ENCODE results near the gene MAP6.

The MAP6 gene

GRCh38 chr11:75663808-75664207 lies 5.0 kb downstream of the MAP6 start:
- H3K27me3 ChIP-seq (ENCODE audit: insufficient read depth, low read length) = no peaks in the 10 kb centered on the region

GRCh38 chr11:75659836-75660235 lies 9.0 kb downstream of the MAP6 start:
- H2AFZ ChIP-seq (ENCODE audit: low read length) = no peak overlapping the region
- TF ChIP-seq EZH2 (IDR thresholded peaks at IDR 0.05; ENCODE audit: borderline replicate concordance, low read length) = no peak
- no peak for TF ChIP-seq CTCF (IDR thresholded peaks at IDR 0.05; ENCODE audit: low read length)
- no peak overlapping the region for H3K9ac ChIP-seq (ENCODE audit: low read length)
- no peak overlapping the region for H3K27ac ChIP-seq (ENCODE audit: low read depth, low read length, poor library complexity, severe bottlenecking)
- H3K79me2 ChIP-seq (ENCODE audit: insufficient read depth, low read length) = no peaks in the 10 kb centered on the region
- H4K20me1 ChIP-seq (ENCODE audit: insufficient read depth, low read length) = no peaks in the 10 kb centered on the region
- H3K4me1 ChIP-seq (ENCODE audit: insufficient read depth, low read length, severe bottlenecking) = no peaks in the 10 kb centered on the region
- H3K9me3 ChIP-seq (ENCODE audit: low read length) = no peaks in the 10 kb centered on the region
- H3F3A ChIP-seq (ENCODE audit: insufficient read depth, low read length) = no peaks in the 10 kb centered on the region
- no peaks in the 10 kb centered on the region for H3K9me2 ChIP-seq (ENCODE audit: low read depth, low read length)
- no peaks in the 10 kb centered on the region for H3K36me3 ChIP-seq (ENCODE audit: insufficient read depth, low read length)
- H3K4me3 ChIP-seq (ENCODE audit: low read depth, low read length, poor library complexity, severe bottlenecking) = no peak overlapping the region
- H3K27me3 ChIP-seq (ENCODE audit: insufficient read depth, low read length) = no peaks in the 10 kb centered on the region
- no peak overlapping the region for H3K4me2 ChIP-seq (ENCODE audit: low read length)

More at GRCh38 chr11:75663808-75664207, 5.0 kb downstream of the MAP6 start:
- Histone ChIP-seq H3K27ac (ENCODE audit: low read depth, low read length, poor library complexity, severe bottlenecking) (no peak overlapping the region), H3F3A (ENCODE audit: insufficient read depth, low read length) (no peaks in the 10 kb centered on the region), H4K20me1 (ENCODE audit: insufficient read depth, low read length) (no peaks in the 10 kb centered on the region), H3K9me3 (ENCODE audit: low read length) (no peaks in the 10 kb centered on the region), H3K9me2 (ENCODE audit: low read depth, low read length) (no peaks in the 10 kb centered on the region), H3K79me2 (ENCODE audit: insufficient read depth, low read length) (no peaks in the 10 kb centered on the region), H3K4me3 (ENCODE audit: low read depth, low read length, poor library complexity, severe bottlenecking) (no peak overlapping the region), H3K9ac (ENCODE audit: low read length) (no peak overlapping the region), H3K4me2 (ENCODE audit: low read length) (no peak overlapping the region), H3K4me1 (ENCODE audit: insufficient read depth, low read length, severe bottlenecking) (no peaks in the 10 kb centered on the region), H3K36me3 (ENCODE audit: insufficient read depth, low read length) (no peaks in the 10 kb centered on the region), H2AFZ (ENCODE audit: low read length) (no peak overlapping the region)
- TF ChIP-seq CTCF (IDR thresholded peaks at IDR 0.05; ENCODE audit: low read length) = no peak
- TF ChIP-seq EZH2 (IDR thresholded peaks at IDR 0.05; ENCODE audit: borderline replicate concordance, low read length) = no peak

GRCh38 chr11:75656044-75656727 lies 12.7 kb downstream of the MAP6 start:
- H3K36me3 ChIP-seq (ENCODE audit: insufficient read depth, low read length) = no peaks in the 10 kb centered on the region
- H3K9me3 ChIP-seq (ENCODE audit: low read length) = no peaks in the 10 kb centered on the region
- H3F3A ChIP-seq (ENCODE audit: insufficient read depth, low read length) = no peaks in the 10 kb centered on the region
- H3K4me3 ChIP-seq (ENCODE audit: low read depth, low read length, poor library complexity, severe bottlenecking) = no peak overlapping the region
- no peaks in the 10 kb centered on the region for H3K9me2 ChIP-seq (ENCODE audit: low read depth, low read length)
- no peaks in the 10 kb centered on the region for H3K27me3 ChIP-seq (ENCODE audit: insufficient read depth, low read length)
- no peak overlapping the region for H3K9ac ChIP-seq (ENCODE audit: low read length)
- TF ChIP-seq EZH2 (IDR thresholded peaks at IDR 0.05; ENCODE audit: borderline replicate concordance, low read length) (no peak), CTCF (IDR thresholded peaks at IDR 0.05; ENCODE audit: low read length) (no peak)
- no peaks in the 10 kb centered on the region for H4K20me1 ChIP-seq (ENCODE audit: insufficient read depth, low read length)
- H3K4me2 ChIP-seq (ENCODE audit: low read length) = no peak overlapping the region
- no peaks in the 10 kb centered on the region for H3K4me1 ChIP-seq (ENCODE audit: insufficient read depth, low read length, severe bottlenecking)
- no peak overlapping the region for H2AFZ ChIP-seq (ENCODE audit: low read length)
- no peak overlapping the region for H3K27ac ChIP-seq (ENCODE audit: low read depth, low read length, poor library complexity, severe bottlenecking)
- no peaks in the 10 kb centered on the region for H3K79me2 ChIP-seq (ENCODE audit: insufficient read depth, low read length)

Data from OCI-LY1 (cell line).